IMR-90 (cell line): ENCODE results near the gene TJP3. TPM values are rescaled to one million over a fixed set of nuclear protein-coding genes. Genes with fewer than 3 reads are reported as not detected.

Experiments
- ATAC-seq: fragments of 200-7000 bp; cut with Tn5 transposase; 2 replicates; pipeline ENCODE4 v1.9.1; 2020; ENCODE audit warnings: low read depth, mild to moderate bottlenecking, moderate library complexity
- BruUV-seq: library from RNA; stranded (reverse); fragments of 400-500 nt; replicated peaks from 2 replicates; lab custom pipeline; 2021; lab: Mats Ljungman, UMichigan
- CTCF ChIA-PET: fragments of 300-600 bp; formaldehyde crosslinking; extraction: SDS; loops from one replicate; lab custom pipeline; 2021; ENCODE audit warnings: antibody characterized with exemption; lab: Yijun Ruan, JAX
- POLR2A ChIA-PET: fragments of 300-600 bp; sonication (Branson Sonifier 250); formaldehyde crosslinking; loops from one replicate; lab custom pipeline; 2022; ENCODE audit warnings: antibody characterized with exemption; ENCODE audit not compliant: unreplicated experiment; lab: Charles Lee
- DNase-seq: peaks from one replicate; pipeline ENCODE4 v3.0.0; 2013
- H2AFZ ChIP-seq: replicated peaks from 2 replicates; pipeline ENCODE3; 2013; ENCODE audit warnings: low read length, mild to moderate bottlenecking; ENCODE audit not compliant: poor library complexity
- H2AK5ac ChIP-seq: 2 replicates; pipeline ENCODE4 v1.6.1; 2013; ENCODE audit warnings: low read depth, low read length, inconsistent platforms
- H2AK9ac ChIP-seq: replicated peaks from 2 replicates; pipeline ENCODE3; 2013; ENCODE audit warnings: mild to moderate bottlenecking, low read depth, low read length, moderate library complexity; ENCODE audit not compliant: poor library complexity
- H2BK120ac ChIP-seq: 2 replicates; pipeline ENCODE4 v1.6.1; 2013; ENCODE audit warnings: low read depth, low read length, inconsistent platforms
- H2BK15ac ChIP-seq: 3 replicates; pipeline ENCODE4 v1.6.1; 2013; ENCODE audit warnings: low read depth, low read length, inconsistent platforms
- H2BK20ac ChIP-seq: 2 replicates; pipeline ENCODE4 v1.6.1; 2013; ENCODE audit warnings: low read depth, mild to moderate bottlenecking, inconsistent platforms, low read length, moderate library complexity
- H2BK5ac ChIP-seq: 2 replicates; pipeline ENCODE4 v1.6.1; 2013; ENCODE audit warnings: mild to moderate bottlenecking, low read depth, low read length, inconsistent platforms; ENCODE audit not compliant: poor library complexity, severe bottlenecking
- H3K14ac ChIP-seq: replicated peaks from 2 replicates; pipeline ENCODE4 v1.6.1; 2013; ENCODE audit warnings: low read depth, low read length, inconsistent platforms
- H3K18ac ChIP-seq: 2 replicates; pipeline ENCODE4 v1.6.1; 2013; ENCODE audit warnings: low read depth, low read length, control low read depth
- H3K23ac ChIP-seq: 2 replicates; pipeline ENCODE4 v1.6.1; 2013; ENCODE audit warnings: low read depth, low read length, inconsistent platforms
- H3K27ac ChIP-seq: 2 replicates; pipeline ENCODE4 v1.5.1; 2013; ENCODE audit warnings: mild to moderate bottlenecking, control low read depth, low read length; ENCODE audit not compliant: insufficient read depth
- H3K27me3 ChIP-seq: 2 replicates; pipeline ENCODE4 v1.6.1; 2013; ENCODE audit warnings: low read length; ENCODE audit not compliant: control insufficient read depth, insufficient read depth
- H3K36me3 ChIP-seq: 2 replicates; pipeline ENCODE4 v1.6.1; 2013; ENCODE audit warnings: low read length, mixed read lengths; ENCODE audit not compliant: control insufficient read depth, insufficient read depth
- H3K4ac ChIP-seq: 2 replicates; pipeline ENCODE4 v1.6.1; 2013; ENCODE audit warnings: low read depth, low read length, inconsistent platforms
- H3K4me1 ChIP-seq: 2 replicates; pipeline ENCODE4 v1.6.1; 2013; ENCODE audit warnings: low read length, mixed read lengths; ENCODE audit not compliant: control insufficient read depth, insufficient read depth
- H3K4me2 ChIP-seq: 2 replicates; pipeline ENCODE4 v1.6.1; 2013; ENCODE audit warnings: low read depth, mild to moderate bottlenecking, control low read depth, low read length, moderate library complexity
- H3K4me3 ChIP-seq: 2 replicates; pipeline ENCODE4 v1.5.1; 2013; ENCODE audit warnings: low read depth, mild to moderate bottlenecking, control low read depth, low read length, moderate library complexity; ENCODE audit not compliant: insufficient read depth
- H3K56ac ChIP-seq: 2 replicates; pipeline ENCODE4 v1.6.1; 2013; ENCODE audit warnings: low read length, inconsistent platforms; ENCODE audit not compliant: insufficient read depth; ENCODE audit errors: extremely low read depth
- H3K79me1 ChIP-seq, 2 experiments: 2 replicates each; pipeline ENCODE4 v1.6.1; 2013; ENCODE audit warnings: low read length in 2 of 2, inconsistent platforms in 1 of 2, low read depth in 1 of 2
- H3K9ac ChIP-seq: 2 replicates; pipeline ENCODE4 v1.6.1; 2013; ENCODE audit warnings: low read depth, low read length, control low read depth
- H3K9me1 ChIP-seq: 2 replicates; pipeline ENCODE4 v1.6.1; 2013; ENCODE audit warnings: low read length, inconsistent platforms; ENCODE audit not compliant: insufficient read depth
- H3K9me3 ChIP-seq: 2 replicates; pipeline ENCODE4 v1.6.1; 2013; ENCODE audit warnings: low read length; ENCODE audit not compliant: control insufficient read depth, insufficient read depth
- H4K20me1 ChIP-seq: 2 replicates; pipeline ENCODE4 v1.6.1; 2013; ENCODE audit warnings: low read length, inconsistent platforms; ENCODE audit not compliant: insufficient read depth
- H4K5ac ChIP-seq: 2 replicates; pipeline ENCODE4 v1.6.1; 2013; ENCODE audit warnings: mild to moderate bottlenecking, low read depth, low read length, control low read depth
- H4K8ac ChIP-seq, 2 experiments: 2 replicates each; pipeline ENCODE4 v1.6.1; 2013; ENCODE audit warnings: low read depth in 2 of 2, low read length in 2 of 2, control low read depth in 1 of 2, inconsistent platforms in 1 of 2
- H4K91ac ChIP-seq: 2 replicates; pipeline ENCODE4 v1.6.1; 2013; ENCODE audit warnings: low read depth, low read length, inconsistent platforms; ENCODE audit not compliant: insufficient read depth
- BHLHE40 ChIP-seq: fragments of 150-350 bp; IDR thresholded peaks from 2 replicates; pipeline ENCODE4 v1.6.1; 2016; ENCODE audit warnings: mild to moderate bottlenecking, low read depth, low read length
- CHD1 ChIP-seq: IDR thresholded peaks from 2 replicates; pipeline ENCODE4 v1.6.1; 2012; ENCODE audit warnings: low read depth, low read length, improper control_type of control experiment
- MAFK ChIP-seq: IDR thresholded peaks from 2 replicates; pipeline ENCODE4 v1.6.1; 2012; ENCODE audit warnings: low read depth, low read length, improper control_type of control experiment
- MXI1 ChIP-seq: IDR thresholded peaks from 2 replicates; pipeline ENCODE4 v1.6.1; 2012; ENCODE audit warnings: low read depth, mild to moderate bottlenecking, low read length, moderate library complexity, borderline replicate concordance
- RCOR1 ChIP-seq: IDR thresholded peaks from 2 replicates; pipeline ENCODE4 v1.6.1; 2012; ENCODE audit warnings: mild to moderate bottlenecking, low read length, improper control_type of control experiment; ENCODE audit not compliant: insufficient replicate concordance
- WGBS, 2 experiments: methylation state at CpG; one replicate each; pipeline versions ENCODE4 v1.1.5 to v1.1.7; 2013; ENCODE audit warnings: missing lambda C conversion rate in 2 of 2; ENCODE audit not compliant: insufficient read length in 1 of 2; ENCODE audit errors: extremely low coverage in 2 of 2; 5-methylcytosine and 5-hydroxymethylcytosine counted together
- dilution Hi-C: fragments of 300-500 bp; cut with HindIII; formaldehyde crosslinking; loops from one replicate; pipeline ENCODE4 v1.14.3; 2018; ENCODE audit warnings: low sequenced_read_pairs; ENCODE audit not compliant: unreplicated experiment
- in situ Hi-C: fragments of 300-500 bp; cut with MboI; formaldehyde crosslinking; loops from 3 replicates; pipeline ENCODE4 v1.14.3; 2019; ENCODE audit warnings: low sequenced_read_pairs, inconsistent platforms, mixed read lengths
- intact Hi-C: fragments of 100-400 bp; cut with micrococcal nuclease; formaldehyde crosslinking; loops from 2 replicates; pipeline ENCODE4 v1.10.0; 2022
- polyA plus RNA-seq, 3 experiments: library from polyadenylated mRNA; depleted of rRNA; stranded (reverse); fragments of >200 nt; gene quantifications; 2 replicates each; pipeline ENCODE4 v1.2.3, GENCODE V29; 2012; ENCODE audit warnings: low replicate concordance in 1 of 3
- total RNA-seq: library from RNA; depleted of rRNA; stranded (reverse); fragments of >200 nt; gene quantifications from 2 replicates; pipeline ENCODE4 v1.2.3, GENCODE V29; 2012
- TF ChIP-seq, protein P1 (sequence below): conservative IDR thresholded peaks from 2 replicates; pipeline ENCODE4 v1.5.1; 2012; ENCODE audit warnings: mild to moderate bottlenecking, low read depth, low read length, improper control_type of control experiment
- TF ChIP-seq, protein P2 (sequence below): fragments of 150-350 bp; IDR thresholded peaks from 2 replicates; pipeline ENCODE4 v1.6.1; 2017; ENCODE audit warnings: mild to moderate bottlenecking, antibody characterized with exemption, low read length, low read depth

Gene TJP3
- total and polyA plus RNA-seq, 2 of the 4 experiments (the other 2 are of a cell fraction) = not detected

DNA sequence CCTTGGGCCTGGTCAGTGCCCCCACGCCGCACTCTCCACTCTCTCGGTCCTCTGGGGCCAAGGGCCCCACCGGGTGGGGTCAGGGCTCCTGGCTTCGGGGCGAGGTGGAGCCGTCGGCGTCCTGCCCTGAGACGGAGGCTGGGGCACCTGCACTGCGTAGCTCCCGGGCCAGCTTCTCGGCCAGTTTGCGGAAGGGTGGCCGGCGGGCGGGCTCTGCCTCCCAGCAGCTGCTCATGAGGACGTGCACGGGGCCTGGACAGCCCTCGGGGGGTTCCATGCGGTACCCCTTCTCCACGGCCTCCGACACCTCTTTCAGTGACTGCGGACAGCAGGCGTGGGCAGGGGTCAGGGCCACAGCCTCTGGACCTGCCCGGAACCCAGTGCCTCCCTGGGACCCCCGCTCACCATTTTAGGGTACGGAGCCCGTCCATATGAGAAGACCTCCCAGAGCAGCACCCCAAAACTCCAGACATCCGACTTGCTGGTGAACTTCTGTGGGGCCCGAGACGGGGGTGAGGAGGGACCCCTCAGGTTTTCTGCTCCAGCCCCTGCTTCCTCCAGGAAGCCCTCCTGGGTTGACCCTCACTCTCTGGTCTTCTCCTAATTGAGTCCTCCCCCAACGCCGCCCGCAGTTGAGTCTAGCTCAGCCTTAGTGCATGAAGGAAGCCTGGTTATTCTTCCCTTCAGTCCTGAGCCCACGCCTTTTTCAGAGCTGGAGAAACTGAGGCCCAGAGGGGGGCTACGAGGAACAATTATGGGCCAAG lies 70.1 kb downstream of the TJP3 start:
- Histone ChIP-seq H3K9me1 (no peaks in the 10 kb centered on the region), H3K4me1 (no peaks in the 10 kb centered on the region), H2AFZ (no peak overlapping the region), H3K9me3 (peaks cover 24% of the 10 kb centered on the region), H3K36me3 (no peaks in the 10 kb centered on the region), H3K27ac (no peak overlapping the region), H3K9ac (no peak overlapping the region), H2BK20ac (no peak overlapping the region), H3K4ac (no peak overlapping the region), H4K20me1 (no peaks in the 10 kb centered on the region), H4K8ac (no peak overlapping the region), H2BK5ac (no peak overlapping the region), H4K91ac (no peak overlapping the region), H3K56ac (no peak overlapping the region), H4K5ac (no peak overlapping the region), H2AK9ac (no peak overlapping the region), H3K27me3 (peaks cover 3% of the 10 kb centered on the region; the same call in 1 of the 2 replicates), H3K14ac (no peak overlapping the region), H3K4me2 (no peak overlapping the region), H2AK5ac (no peak overlapping the region), H3K23ac (no peak overlapping the region), H2BK120ac (no peak overlapping the region), H3K79me1 (no peaks in the 10 kb centered on the region), H3K18ac (no peak overlapping the region), H2BK15ac (no peak overlapping the region), H3K4me3 (no peak overlapping the region)
- TF ChIP-seq MAFK = no peak
- no peak for TF ChIP-seq CHD1
- TF ChIP-seq, protein P1, sequence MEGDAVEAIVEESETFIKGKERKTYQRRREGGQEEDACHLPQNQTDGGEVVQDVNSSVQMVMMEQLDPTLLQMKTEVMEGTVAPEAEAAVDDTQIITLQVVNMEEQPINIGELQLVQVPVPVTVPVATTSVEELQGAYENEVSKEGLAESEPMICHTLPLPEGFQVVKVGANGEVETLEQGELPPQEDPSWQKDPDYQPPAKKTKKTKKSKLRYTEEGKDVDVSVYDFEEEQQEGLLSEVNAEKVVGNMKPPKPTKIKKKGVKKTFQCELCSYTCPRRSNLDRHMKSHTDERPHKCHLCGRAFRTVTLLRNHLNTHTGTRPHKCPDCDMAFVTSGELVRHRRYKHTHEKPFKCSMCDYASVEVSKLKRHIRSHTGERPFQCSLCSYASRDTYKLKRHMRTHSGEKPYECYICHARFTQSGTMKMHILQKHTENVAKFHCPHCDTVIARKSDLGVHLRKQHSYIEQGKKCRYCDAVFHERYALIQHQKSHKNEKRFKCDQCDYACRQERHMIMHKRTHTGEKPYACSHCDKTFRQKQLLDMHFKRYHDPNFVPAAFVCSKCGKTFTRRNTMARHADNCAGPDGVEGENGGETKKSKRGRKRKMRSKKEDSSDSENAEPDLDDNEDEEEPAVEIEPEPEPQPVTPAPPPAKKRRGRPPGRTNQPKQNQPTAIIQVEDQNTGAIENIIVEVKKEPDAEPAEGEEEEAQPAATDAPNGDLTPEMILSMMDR = no peak
- no peak for TF ChIP-seq BHLHE40
- TF ChIP-seq, protein P2, sequence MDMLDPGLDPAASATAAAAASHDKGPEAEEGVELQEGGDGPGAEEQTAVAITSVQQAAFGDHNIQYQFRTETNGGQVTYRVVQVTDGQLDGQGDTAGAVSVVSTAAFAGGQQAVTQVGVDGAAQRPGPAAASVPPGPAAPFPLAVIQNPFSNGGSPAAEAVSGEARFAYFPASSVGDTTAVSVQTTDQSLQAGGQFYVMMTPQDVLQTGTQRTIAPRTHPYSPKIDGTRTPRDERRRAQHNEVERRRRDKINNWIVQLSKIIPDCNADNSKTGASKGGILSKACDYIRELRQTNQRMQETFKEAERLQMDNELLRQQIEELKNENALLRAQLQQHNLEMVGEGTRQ = no peak
- no peak for TF ChIP-seq MXI1
- TF ChIP-seq RCOR1 = no peak
- ChIA-PET CTCF (no interaction called here), POLR2A (no interaction called here)
- dilution Hi-C loops (no loop called here), in situ Hi-C loops (no loop called here), intact Hi-C loops (no loop called here)
- no TSS peak for BruUV-seq
- no peak for ATAC-seq
- 86% methylated on average over 31 of the region's 37 CpGs; no CpG with 5 or more reads in 1 of the 2 experiments for whole genome bisulfite sequencing, 2 experiments
- DNase-seq = no peak
